ENCODE measurements around the gene CDH13.

The CDH13 gene

DNA sequence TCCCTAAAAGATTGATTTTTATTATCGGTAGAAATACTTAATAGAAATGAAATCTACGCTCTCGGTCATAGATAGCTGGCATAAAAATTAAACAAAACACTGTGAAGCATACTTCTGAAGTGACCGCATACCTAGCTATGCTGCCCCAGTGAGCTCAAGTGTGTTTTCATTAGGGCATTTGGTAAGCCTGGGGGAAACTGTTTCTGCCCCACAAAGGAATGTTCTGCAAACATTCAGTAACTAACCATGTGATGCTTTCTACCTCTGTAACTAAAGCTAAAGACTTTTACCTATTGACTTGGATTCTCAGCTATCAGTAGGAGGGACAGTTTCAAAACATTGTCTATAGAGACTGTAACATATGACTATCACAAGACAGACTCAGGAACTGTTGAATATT is 1087.5 kb downstream of the CDH13 start:
- DNase-seq: peak; percentile 6

GRCh38 chr16:83715217-83715920 is 1088.6 kb downstream of the CDH13 start:
- peak; percentile 80 for DNase-seq

- DNase-seq: no peak
Observed at GRCh38 chr16:83717308-83717707, 1090.5 kb downstream of the CDH13 start.

DNA sequence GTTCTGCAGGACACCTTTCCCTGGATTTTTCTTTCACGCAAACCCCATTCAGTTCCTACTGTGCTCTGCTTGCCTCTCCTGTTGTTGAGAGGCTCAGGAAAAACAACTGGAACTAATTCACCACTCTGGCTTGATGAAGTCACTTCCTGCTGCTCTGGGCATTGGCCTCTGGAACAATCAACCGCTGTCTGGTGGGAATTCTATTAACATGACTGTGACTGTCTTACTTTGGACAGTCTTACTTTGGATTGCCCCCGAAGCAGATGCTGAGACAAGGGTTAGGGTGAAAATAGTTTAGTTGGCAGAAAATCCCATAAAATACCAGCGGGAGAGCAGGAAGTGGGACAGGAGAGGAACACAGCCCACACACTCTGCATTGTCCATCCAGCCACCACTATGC is 1091.0 kb downstream of the CDH13 start:
- DNase-seq: no peak

DNA sequence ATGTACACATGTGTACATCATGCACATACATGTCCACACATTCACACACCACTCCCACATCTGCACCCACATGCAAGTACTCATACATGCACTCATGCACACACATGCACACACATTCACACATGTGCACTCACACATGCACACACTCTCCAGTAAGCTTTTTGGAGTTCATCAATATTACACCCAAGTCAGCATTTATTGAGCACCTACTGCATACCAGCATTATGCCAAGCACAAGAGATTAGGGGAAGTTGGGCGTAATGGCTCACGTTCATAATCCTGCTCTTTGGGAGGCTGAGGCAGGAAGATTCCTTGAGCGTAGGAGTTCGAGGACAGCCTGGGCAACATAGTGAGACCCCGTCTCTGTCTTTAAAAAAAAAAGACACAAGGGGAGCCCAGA is 1093.4 kb downstream of the CDH13 start:
- DNase-seq: no peak

GRCh38 chr16:83720981-83721380 is 1094.2 kb downstream of the CDH13 start:
- peak; percentile 58 for DNase-seq

DNA sequence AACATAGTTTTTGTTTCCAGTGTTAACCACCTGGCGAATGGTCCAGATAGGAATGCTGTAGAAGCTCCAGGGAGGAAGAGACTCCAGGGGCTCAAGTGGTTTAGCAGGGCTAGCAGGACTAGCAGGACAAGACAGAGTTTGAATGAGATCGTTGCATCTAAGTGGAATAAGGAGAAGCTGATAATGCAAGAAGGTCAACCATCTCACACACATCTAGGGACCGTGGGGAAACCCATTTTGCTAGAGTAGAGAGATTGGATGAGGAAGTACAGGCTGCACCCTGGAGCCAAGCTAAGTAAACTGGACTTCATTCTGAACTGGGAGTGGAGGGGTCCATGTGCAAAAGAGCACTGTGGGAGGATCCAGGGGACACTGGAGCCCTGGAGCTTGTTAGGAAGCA is 1094.9 kb downstream of the CDH13 start:
- no peak for DNase-seq

GRCh38 chr16:83722456-83723183 is 1095.9 kb downstream of the CDH13 start:
- no peak for DNase-seq

DNA sequence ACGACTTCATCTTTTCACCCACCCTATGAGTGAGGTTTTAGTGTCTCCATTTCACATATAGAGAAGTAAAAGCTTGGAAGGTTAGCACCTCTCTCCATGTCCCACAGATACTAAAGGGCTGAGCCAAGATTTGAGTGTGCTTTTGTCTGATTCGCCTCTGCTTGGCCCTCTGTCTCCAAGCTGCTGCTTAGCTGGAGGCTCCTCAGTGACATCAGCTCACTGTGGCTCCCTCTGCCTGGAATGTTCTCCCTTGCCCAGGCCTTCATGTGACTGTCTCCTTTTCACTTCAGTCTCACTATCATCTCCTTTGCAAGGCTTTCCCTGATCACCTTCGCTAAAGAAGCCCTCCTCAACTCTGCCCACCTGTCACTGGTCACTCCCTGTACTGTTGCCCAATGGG is 1096.5 kb downstream of the CDH13 start:
- no peak for DNase-seq

DNA sequence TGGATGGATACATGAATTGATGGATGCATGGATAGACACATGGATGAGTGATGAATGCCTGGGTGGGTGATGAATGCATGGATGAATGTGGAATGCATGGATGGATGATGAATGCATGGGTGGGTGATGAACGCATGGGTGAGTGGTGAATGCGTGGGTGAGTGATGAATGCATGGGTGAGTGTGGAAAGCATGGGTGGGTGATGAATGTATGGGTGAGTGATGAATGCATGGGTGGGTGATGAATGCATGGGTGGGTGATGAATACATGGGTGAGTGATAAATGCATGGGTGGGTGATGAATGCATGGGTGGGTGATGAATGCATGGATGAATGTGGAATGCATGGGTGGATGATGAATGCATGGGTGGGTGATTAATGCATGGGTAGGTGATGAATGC is 1097.1 kb downstream of the CDH13 start:
- no peak for DNase-seq

DNA sequence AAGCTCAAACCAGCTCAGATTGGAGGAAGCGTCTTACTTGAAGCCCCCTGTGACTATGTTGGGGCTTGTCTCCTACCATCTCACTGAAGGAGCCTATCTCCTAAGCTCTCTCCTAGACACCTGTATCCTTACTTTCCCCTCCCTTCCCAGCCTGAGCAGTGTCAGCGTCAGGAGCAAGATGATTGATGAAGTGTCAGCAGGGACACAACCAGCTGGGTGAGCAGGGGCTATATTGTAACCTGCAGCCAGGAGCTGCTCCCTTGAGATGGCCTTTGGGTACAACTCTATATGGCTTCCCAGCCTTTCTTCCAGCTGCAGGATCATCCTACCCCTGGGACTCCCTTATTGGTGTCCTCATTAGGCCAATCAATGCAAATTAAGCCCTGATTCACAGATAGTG is 1097.8 kb downstream of the CDH13 start:
- DNase-seq: no peak

GRCh38 chr16:83725313-83725712 is 1098.5 kb downstream of the CDH13 start:
- no peak for DNase-seq

DNA sequence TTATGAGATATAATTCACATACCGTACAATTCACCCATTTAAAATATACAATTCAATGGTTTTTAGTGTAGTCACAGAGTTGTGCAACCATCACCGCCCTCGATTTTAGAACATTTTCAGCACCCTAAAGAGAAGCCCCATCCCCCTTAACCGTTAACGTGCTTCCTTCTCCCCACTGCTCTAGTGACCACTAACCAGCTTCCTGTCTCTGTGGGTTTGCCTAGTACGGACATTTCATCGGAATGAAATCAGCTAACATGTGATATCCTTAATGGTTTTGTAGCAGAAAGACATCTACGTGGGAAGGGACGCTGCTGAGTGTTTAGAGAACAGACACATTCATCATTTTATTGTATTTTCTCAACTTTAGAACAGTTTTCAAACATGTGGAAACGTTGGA is 1100.2 kb downstream of the CDH13 start:
- DNase-seq: no peak

GRCh38 chr16:83727751-83728352 is 1101.1 kb downstream of the CDH13 start:
- DNase-seq: no peak

- no peak for DNase-seq
Observed at GRCh38 chr16:83728492-83728891, 1101.7 kb downstream of the CDH13 start.

DNA sequence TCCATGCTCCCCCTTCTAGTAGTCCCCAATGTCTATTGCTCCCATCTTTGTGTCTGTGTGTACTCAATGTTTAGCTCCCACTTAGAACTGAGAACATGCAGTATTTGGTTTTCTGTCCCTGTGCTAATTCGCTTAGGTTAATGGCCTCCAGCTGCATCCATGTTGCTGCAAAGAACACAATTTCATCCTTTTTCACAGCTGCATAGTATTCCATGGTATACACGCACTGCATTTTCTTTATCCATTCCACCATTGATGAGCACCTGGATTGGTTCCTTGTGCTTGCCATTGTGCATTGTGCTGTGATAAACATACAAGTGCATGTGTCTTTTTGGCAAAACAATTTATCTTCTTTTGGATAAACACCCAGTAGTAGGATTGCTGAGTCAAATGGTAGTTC is 1104.0 kb downstream of the CDH13 start:
- no peak for DNase-seq

- no peak for DNase-seq
Observed at GRCh38 chr16:83732536-83732935, 1105.8 kb downstream of the CDH13 start.

DNA sequence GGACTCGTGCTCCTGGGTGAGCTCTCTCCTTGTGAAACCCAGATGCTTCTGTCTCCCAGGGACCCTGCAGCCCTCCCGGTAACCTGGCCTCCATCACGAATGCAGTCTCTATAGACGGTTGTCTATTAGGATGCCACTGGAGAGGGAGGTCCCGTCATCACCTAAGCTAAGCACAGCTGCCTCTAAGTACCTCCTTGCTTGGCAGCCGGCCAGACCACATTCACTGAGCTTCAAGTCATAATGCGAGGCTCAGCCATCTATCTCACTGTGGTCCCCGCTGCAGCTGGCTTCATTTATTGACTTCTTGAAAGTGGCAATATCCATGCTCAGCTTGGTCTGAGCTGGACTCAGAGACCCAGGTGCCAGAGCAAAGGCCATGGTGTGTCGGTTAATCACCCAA is 1106.5 kb downstream of the CDH13 start:
- DNase-seq: peak; percentile 75

GRCh38 chr16:83734136-83734535 is 1107.4 kb downstream of the CDH13 start:
- no peak for DNase-seq

- DNase-seq: no peak
Observed at GRCh38 chr16:83737729-83738354, 1111.1 kb downstream of the CDH13 start.

GRCh38 chr16:83738923-83739503 is 1112.2 kb downstream of the CDH13 start:
- DNase-seq: no peak

DNA sequence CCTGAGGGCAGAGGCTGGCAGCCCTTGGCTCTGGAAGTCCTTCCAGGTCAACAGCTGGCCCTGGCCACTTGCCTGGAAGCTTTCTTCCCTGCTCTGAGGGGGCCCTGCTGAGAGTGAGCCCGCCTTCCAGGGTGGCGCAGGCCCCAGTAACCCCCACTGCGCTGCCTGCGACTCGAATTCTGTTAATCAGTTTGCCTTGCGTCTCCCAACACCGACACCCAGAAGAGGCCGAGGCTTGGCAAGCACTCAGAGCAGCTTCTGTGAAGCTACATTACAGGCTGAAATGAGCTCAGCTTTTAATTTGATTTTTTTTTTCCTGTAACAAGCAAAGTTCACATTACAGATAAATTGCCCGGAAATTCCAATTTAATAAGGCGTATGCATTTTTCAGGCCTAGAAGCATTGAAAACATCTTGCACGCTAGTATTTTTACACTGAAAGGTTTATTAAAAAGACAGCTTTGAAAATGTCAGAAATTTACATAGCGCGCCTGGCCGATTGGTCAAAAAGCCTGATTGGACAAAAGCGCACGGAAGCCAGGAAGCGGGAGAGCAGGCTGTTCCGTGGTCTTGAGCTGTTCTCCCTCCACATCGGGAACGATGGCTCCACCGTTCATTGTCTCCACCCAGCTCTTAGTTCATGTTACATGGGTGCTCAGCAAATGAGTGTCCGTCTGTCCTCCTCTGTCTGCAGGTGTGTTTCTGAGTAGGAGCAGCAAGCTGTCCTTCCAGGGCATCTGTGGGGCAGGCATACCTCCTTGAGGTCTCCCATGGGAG is 1115.5 kb downstream of the CDH13 start:
- no peak for DNase-seq

DNA sequence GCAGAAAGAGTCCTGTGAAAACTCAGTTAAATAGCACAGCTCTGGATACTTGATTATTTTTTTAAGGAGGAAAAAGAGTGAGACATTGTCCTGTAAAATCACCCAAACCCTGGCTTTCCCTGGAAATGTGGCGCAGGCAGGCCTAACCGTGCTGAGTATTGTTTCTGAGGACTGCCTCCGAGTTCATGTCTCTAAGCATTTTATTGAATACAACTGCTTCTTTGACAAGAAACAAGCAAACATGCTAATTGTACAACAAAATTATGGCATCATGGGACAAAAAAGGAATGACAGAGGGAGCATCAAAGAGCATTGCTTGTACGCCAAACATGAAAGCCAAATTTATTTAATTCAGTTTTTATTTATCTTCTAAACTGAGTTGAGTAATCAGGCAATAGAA is 1116.5 kb downstream of the CDH13 start:
- DNase-seq: no peak
